Kidney (tissue), 14 donors: ENCODE results near the gene TNKS1BP1. TPM values are rescaled to one million over a fixed set of nuclear protein-coding genes. Genes with fewer than 3 reads are reported as not detected.

Experiments
- DNase-seq, 5 donors: peaks; one replicate each; pipeline ENCODE4 v3.0.0-alpha.2; 2013 to 2020
- FAIRE-seq: peaks from 2 replicates; lab custom pipeline; 2012; peaks lifted over from hg19 to GRCh38; lab: Jason Lieb, UNC
- H3K27ac ChIP-seq, 2 donors: one replicate each; pipeline ENCODE4 v1.7.0; 2013; ENCODE audit warnings: low read depth in 2 of 2, low read length in 2 of 2, inconsistent platforms in 1 of 2
- H3K27me3 ChIP-seq: one replicate; pipeline ENCODE4 v1.7.1; 2013; ENCODE audit warnings: low read length, inconsistent platforms; ENCODE audit not compliant: control insufficient read depth, insufficient read depth
- H3K36me3 ChIP-seq, 3 donors: one replicate each; pipeline versions ENCODE4 v1.7.0 to v1.7.1; 2013; ENCODE audit warnings: low read length in 3 of 3, control low read depth in 1 of 3, inconsistent platforms in 1 of 3; ENCODE audit not compliant: insufficient read depth in 3 of 3, control insufficient read depth in 2 of 3
- H3K4me1 ChIP-seq, 3 donors: one replicate each; pipeline versions ENCODE4 v1.7.0 to v1.7.1; 2013; ENCODE audit warnings: low read length in 3 of 3, inconsistent platforms in 1 of 3, low read depth in 1 of 3; ENCODE audit not compliant: control insufficient read depth in 2 of 3, insufficient read depth in 2 of 3
- H3K4me3 ChIP-seq, 3 donors: one replicate each; pipeline versions ENCODE4 v1.7.0 to v1.8.1; 2013; ENCODE audit warnings: low read length in 3 of 3, control low read depth in 1 of 3, inconsistent platforms in 1 of 3
- H3K9ac ChIP-seq, 3 donors: one replicate each; pipeline versions ENCODE4 v1.7.0 to v1.7.1; 2013; ENCODE audit warnings: low read length in 3 of 3, control low read depth in 1 of 3, inconsistent platforms in 1 of 3
- H3K9me3 ChIP-seq, 3 donors: one replicate each; pipeline versions ENCODE4 v1.7.0 to v1.7.1; 2013; ENCODE audit warnings: low read length in 3 of 3, control low read depth in 1 of 3, inconsistent platforms in 1 of 3; ENCODE audit not compliant: control insufficient read depth in 2 of 3, insufficient read depth in 1 of 3
- intact Hi-C: fragments of 100-400 bp; cut with DNase I; formaldehyde crosslinking; loops from one replicate; pipeline ENCODE4 v1.11.1; 2022
- polyA plus RNA-seq: library from polyadenylated mRNA; stranded (reverse); fragments of 350-450 nt; fragmentation: Illumina TruSeq; extraction: RNeasy Lipid Tissue Mini Kit (QIAGEN cat#74804); gene quantifications from one replicate; pipeline ENCODE4 v1.2.3, GENCODE V29; 2014; ENCODE audit warnings: low read depth, low replicate concordance; ENCODE audit not compliant: insufficient read depth
- total RNA-seq: library from RNA; stranded (reverse); fragmentation: NEBNext Ultra II Directional; extraction: Animal tissue kit (Norgen Biotek cat#: 25700); gene quantifications from one replicate; pipeline ENCODE4 v1.2.1, GENCODE V29; 2021
- TF ChIP-seq, protein P1 (sequence below): IDR thresholded peaks from 3 replicates; pipeline ENCODE4 v1.5.1; 2012; ENCODE audit warnings: mild to moderate bottlenecking, moderate library complexity, borderline replicate concordance; ENCODE audit not compliant: insufficient read depth; ENCODE audit errors: extremely low read depth
- donor health status: control.
- donor health status: control.
- donor health status: control.
- donor health status: control.
- donor health status: control.
- donor health status: DM: yes; HTN: yes; CAD: no.
- donor health status: Normal renal cell carcinoma (clear cell type).

The TNKS1BP1 gene
- total and polyA plus RNA-seq, 2 donors from 2014 or later = 53.3 to 206 TPM

GRCh38 chr11:57313071-57313787, 11.5 kb downstream of the TNKS1BP1 start:
- no peak overlapping the region for H3K27ac ChIP-seq
- H3K27me3 ChIP-seq = no peaks in the 10 kb centered on the region
- intact Hi-C loops = no loop called here
- peaks cover 5 to 29% (median 11%) of the 10 kb centered on the region in 3 donors for H3K4me1 ChIP-seq
- no peak overlapping the region for H3K4me3 ChIP-seq
- H3K9ac ChIP-seq = no peak overlapping the region
- H3K36me3 ChIP-seq = peaks cover 14 to 27% (median 25%) of the 10 kb centered on the region in 3 donors
- H3K9me3 ChIP-seq = no peaks in the 10 kb centered on the region
- peak in 1 of 5 donors; percentile 78 for DNase-seq
- TF ChIP-seq, protein P1, sequence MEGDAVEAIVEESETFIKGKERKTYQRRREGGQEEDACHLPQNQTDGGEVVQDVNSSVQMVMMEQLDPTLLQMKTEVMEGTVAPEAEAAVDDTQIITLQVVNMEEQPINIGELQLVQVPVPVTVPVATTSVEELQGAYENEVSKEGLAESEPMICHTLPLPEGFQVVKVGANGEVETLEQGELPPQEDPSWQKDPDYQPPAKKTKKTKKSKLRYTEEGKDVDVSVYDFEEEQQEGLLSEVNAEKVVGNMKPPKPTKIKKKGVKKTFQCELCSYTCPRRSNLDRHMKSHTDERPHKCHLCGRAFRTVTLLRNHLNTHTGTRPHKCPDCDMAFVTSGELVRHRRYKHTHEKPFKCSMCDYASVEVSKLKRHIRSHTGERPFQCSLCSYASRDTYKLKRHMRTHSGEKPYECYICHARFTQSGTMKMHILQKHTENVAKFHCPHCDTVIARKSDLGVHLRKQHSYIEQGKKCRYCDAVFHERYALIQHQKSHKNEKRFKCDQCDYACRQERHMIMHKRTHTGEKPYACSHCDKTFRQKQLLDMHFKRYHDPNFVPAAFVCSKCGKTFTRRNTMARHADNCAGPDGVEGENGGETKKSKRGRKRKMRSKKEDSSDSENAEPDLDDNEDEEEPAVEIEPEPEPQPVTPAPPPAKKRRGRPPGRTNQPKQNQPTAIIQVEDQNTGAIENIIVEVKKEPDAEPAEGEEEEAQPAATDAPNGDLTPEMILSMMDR = no peak
- no peak for FAIRE-seq

DNA sequence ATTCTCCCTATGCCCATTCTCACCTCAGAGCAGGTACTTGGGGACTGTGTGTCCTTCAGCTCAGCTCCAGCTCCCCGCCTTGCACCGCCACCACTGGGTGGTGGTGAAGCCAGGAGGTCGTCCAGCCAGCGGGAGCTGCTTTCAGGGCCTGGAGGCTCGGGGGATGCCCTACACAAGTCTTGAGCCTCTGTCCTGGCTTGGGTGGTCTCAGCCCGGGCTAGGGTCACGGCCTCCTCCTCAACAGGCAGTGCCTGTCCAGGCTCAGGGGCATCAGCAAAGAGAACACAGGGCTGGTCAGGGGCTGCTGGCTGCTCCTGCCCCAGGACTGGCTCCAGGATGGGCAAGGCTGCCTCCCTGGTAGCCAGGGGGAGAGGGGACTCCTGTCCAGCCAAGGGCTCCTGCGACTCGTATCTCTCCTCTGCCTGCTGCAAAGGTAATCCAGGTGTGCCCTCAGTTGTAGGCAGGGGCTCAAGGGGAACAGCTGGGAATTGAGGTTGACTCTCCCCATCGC, 12.2 kb downstream of the TNKS1BP1 start:
- H3K27ac ChIP-seq = no peak overlapping the region
- FAIRE-seq (no peak), DNase-seq (peak in 1 of 5 donors; percentile 74)
- no peak overlapping the region for H3K4me3 ChIP-seq
- TF ChIP-seq, protein P1 = no peak
- H3K9me3 ChIP-seq = no peaks in the 10 kb centered on the region
- no peaks in the 10 kb centered on the region for H3K27me3 ChIP-seq
- no peak overlapping the region for H3K9ac ChIP-seq
- peaks cover 5 to 25% (median 11%) of the 10 kb centered on the region in 3 donors for H3K4me1 ChIP-seq
- H3K36me3 ChIP-seq = peaks cover 14 to 27% (median 23%) of the 10 kb centered on the region in 3 donors
- intact Hi-C loops = no loop called here

DNA sequence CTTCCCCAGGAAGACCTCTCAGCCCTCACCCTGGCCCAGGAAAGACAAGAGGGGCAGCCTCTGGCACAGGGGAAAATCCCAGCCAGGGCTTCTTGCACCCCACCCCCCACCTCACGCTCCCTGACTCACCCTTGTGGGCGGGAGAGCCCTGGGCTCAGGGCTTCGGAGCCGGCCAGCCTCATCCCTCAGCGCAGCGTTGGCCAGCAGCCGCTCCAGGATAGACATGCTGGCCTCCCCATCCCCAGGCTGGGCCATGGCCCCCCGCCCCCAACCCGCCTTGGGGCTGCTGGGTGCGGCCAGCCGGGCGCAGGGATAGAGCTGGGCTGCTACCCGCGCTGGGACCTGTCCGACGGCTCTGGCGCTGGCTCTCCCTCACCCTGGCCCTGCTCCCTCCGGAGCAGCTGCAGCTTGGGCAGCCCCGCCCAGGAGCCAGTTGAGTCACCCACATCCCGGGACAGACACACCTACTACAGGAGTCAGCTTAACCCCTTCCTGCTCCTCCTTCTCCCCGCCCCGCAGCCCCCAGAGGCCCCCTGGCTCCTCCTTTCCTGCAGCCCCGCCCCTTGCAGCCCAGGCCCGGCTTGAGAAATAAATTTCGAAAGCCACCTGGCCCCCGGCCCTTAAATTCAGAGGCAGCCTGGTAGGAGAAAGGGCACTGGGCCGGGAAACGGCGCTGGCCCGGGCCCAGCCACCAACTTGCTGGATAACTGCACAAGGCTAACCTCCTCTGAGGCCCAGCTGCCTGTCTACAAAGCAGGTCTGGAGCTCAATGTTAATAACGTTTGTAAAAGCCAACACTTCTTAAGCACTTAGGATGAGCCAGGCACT, 13.4 kb downstream of the TNKS1BP1 start:
- peak overlapping the region in 2 of 3 donors; percentile 8 to 35 for H3K4me3 ChIP-seq
- H3K36me3 ChIP-seq = peaks cover 4 to 16% (median 14%) of the 10 kb centered on the region in 3 donors
- no peaks in the 10 kb centered on the region for H3K27me3 ChIP-seq
- peak overlapping the region in 1 of 3 donors; percentile 37 for H3K9ac ChIP-seq
- H3K9me3 ChIP-seq = no peaks in the 10 kb centered on the region
- H3K4me1 ChIP-seq = peaks cover 5 to 28% (median 11%) of the 10 kb centered on the region in 3 donors
- peak overlapping the region; percentile 66 to 77 for H3K27ac ChIP-seq
- peak; percentile 91 to 97 (median 91) for DNase-seq
- FAIRE-seq = no peak
- intact Hi-C loops = no loop called here
- TF ChIP-seq, protein P1 = no peak
